HCT116 (cell line): Measurements from ENCODE around the gene TMEM11. TPM values are rescaled to one million over a fixed set of nuclear protein-coding genes. Genes with fewer than 3 reads are reported as not detected.

Source experiments
- ATAC-seq: fragments of 200-7000 bp; cut with Tn5 transposase; 2 replicates; pipeline ENCODE4 v1.9.1; 2020; ENCODE audit warnings: mild to moderate bottlenecking, moderate library complexity
- BruUV-seq: library from RNA; stranded (reverse); fragments of 400-500 nt; replicated peaks from 2 replicates; lab custom pipeline; 2021; lab: Mats Ljungman, UMichigan
- CTCF ChIA-PET: fragments of 300-600 bp; sonication (Branson Sonifier 250); formaldehyde crosslinking; loops from one replicate; lab custom pipeline; 2021; ENCODE audit warnings: antibody characterized with exemption; lab: Charles Lee
- POLR2A ChIA-PET: fragments of 300-600, 350-600 bp; sonication (Branson Sonifier 250); formaldehyde crosslinking; loops from one replicate; lab custom pipeline; 2021; ENCODE audit warnings: antibody characterized with exemption; lab: Charles Lee
- RAD21 ChIA-PET, 2 experiments: fragments of 300-600 bp; sonication (Branson Sonifier 250); formaldehyde crosslinking; loops; one replicate each; lab custom pipeline; 2023; ENCODE audit warnings: low total read pairs in 2 of 2; ENCODE audit not compliant: uncharacterized antibody in 2 of 2, unreplicated experiment in 2 of 2, low non-redundant PET in 1 of 2; lab: Charles Lee
- DNase-seq: peaks from one replicate; pipeline ENCODE4 v3.0.0-alpha.2; 2010; ENCODE audit warnings: low read depth, low spot score
- H2AFZ ChIP-seq: fragments of 200-600 bp; shearing (Covaris generic), sonication (generic); 2 replicates; pipeline ENCODE4 v1.6.1; 2017; ENCODE audit warnings: low read depth, mixed run types, mixed read lengths, antibody characterized with exemption, low read length; ENCODE audit not compliant: poor library complexity, severe bottlenecking
- H3K27ac ChIP-seq: 2 replicates; pipeline ENCODE4 v1.5.1; 2012; ENCODE audit warnings: low read depth, low read length
- H3K27me3 ChIP-seq: fragments of 200-600 bp; sonication (generic); 2 replicates; pipeline ENCODE4 v1.6.1; 2016; ENCODE audit warnings: mixed run types, low read length, mixed read lengths; ENCODE audit not compliant: insufficient read depth
- H3K36me3 ChIP-seq, 2 experiments: fragments of 200-500 bp in 1 of 2; fragments of 200-600 bp in 1 of 2; sonication (Bioruptor generic) in 1 of 2; sonication (generic) in 1 of 2; 2 replicates each; pipeline versions ENCODE4 v1.5.1 to v1.6.1; 2014 to 2016; ENCODE audit warnings: low read length in 2 of 2, inconsistent platforms in 1 of 2, mixed read lengths in 1 of 2, mixed run types in 1 of 2; ENCODE audit not compliant: insufficient read depth in 2 of 2, control insufficient read depth in 1 of 2
- H3K4me1 ChIP-seq, 2 experiments: fragments of 200-600 bp in 1 of 2; sonication (generic) in 1 of 2; 2 replicates each; pipeline versions ENCODE4 v1.5.1 to v1.6.1; 2012 to 2017; ENCODE audit warnings: low read length in 2 of 2, inconsistent platforms in 1 of 2, mild to moderate bottlenecking in 1 of 2, mixed read lengths in 1 of 2, mixed run types in 1 of 2, moderate library complexity in 1 of 2; ENCODE audit not compliant: insufficient read depth in 2 of 2, control insufficient read depth in 1 of 2
- H3K4me2 ChIP-seq: fragments of 200-600 bp; sonication (generic); 2 replicates; pipeline ENCODE4 v1.6.1; 2017; ENCODE audit warnings: mixed run types, low read length, mixed read lengths
- H3K4me3 ChIP-seq, 2 experiments: fragments of 200-600 bp in 1 of 2; sonication (generic) in 1 of 2; replicated peaks in 1 of 2; 2 replicates each; pipeline ENCODE4 v1.5.1; 2011 to 2016; ENCODE audit warnings: low read length in 2 of 2, control low read depth in 1 of 2, low read depth in 1 of 2, mild to moderate bottlenecking in 1 of 2, mixed read lengths in 1 of 2, mixed run types in 1 of 2
- H3K79me2 ChIP-seq: fragments of 200-600 bp; sonication (generic); 2 replicates; pipeline ENCODE4 v1.6.1; 2017; ENCODE audit warnings: mild to moderate bottlenecking, mixed run types, low read length, moderate library complexity, mixed read lengths; ENCODE audit not compliant: insufficient read depth
- H3K9ac ChIP-seq: fragments of 200-600 bp; sonication (generic); 2 replicates; pipeline ENCODE4 v1.6.1; 2016; ENCODE audit warnings: low read length, mixed read lengths
- H3K9me2 ChIP-seq: fragments of 200-600 bp; sonication (generic), shearing (Covaris generic); 2 replicates; pipeline ENCODE4 v1.6.1; 2017; ENCODE audit warnings: mixed run types, mild to moderate bottlenecking, moderate library complexity; ENCODE audit not compliant: insufficient read depth
- H3K9me3 ChIP-seq, 2 experiments: fragments of 200-500 bp in 1 of 2; fragments of 200-600 bp in 1 of 2; sonication (Bioruptor generic) in 1 of 2; sonication (generic) in 1 of 2; 2 replicates each; pipeline ENCODE4 v1.6.1; 2014 to 2017; ENCODE audit warnings: low read length in 2 of 2, mixed read lengths in 2 of 2, inconsistent platforms in 1 of 2, low read depth in 1 of 2, mild to moderate bottlenecking in 1 of 2, mixed run types in 1 of 2, moderate library complexity in 1 of 2; ENCODE audit not compliant: control insufficient read depth in 1 of 2, insufficient read depth in 1 of 2
- H4K20me1 ChIP-seq: fragments of 200-600 bp; sonication (generic), shearing (Covaris generic); 2 replicates; pipeline ENCODE4 v1.6.1; 2017; ENCODE audit warnings: mixed run types, mild to moderate bottlenecking, moderate library complexity; ENCODE audit not compliant: insufficient read depth
- CBX3 ChIP-seq: IDR thresholded peaks from 2 replicates; pipeline ENCODE4 v1.6.1; 2012; ENCODE audit warnings: low read depth
- CEBPB ChIP-seq: IDR thresholded peaks from 2 replicates; pipeline ENCODE4 v1.6.1; 2012; ENCODE audit warnings: low read depth
- EZH2phosphoT487 ChIP-seq: fragments of 200-600 bp; IDR thresholded peaks from 2 replicates; pipeline ENCODE4 v1.6.1; 2018; ENCODE audit warnings: antibody characterized with exemption, borderline replicate concordance
- JUND ChIP-seq: IDR thresholded peaks from 2 replicates; pipeline ENCODE4 v1.6.1; 2012
- POLR2AphosphoS5 ChIP-seq: IDR thresholded peaks from 2 replicates; pipeline ENCODE4 v1.6.1; 2011; ENCODE audit warnings: mild to moderate bottlenecking, low read depth, low read length, moderate library complexity
- RAD21 ChIP-seq: IDR thresholded peaks from 2 replicates; pipeline ENCODE4 v1.6.1; 2012; ENCODE audit warnings: low read depth, mild to moderate bottlenecking
- SP1 ChIP-seq: IDR thresholded peaks from 2 replicates; pipeline ENCODE4 v1.6.1; 2012; ENCODE audit warnings: low read depth
- YY1 ChIP-seq: IDR thresholded peaks from 2 replicates; pipeline ENCODE4 v1.6.1; 2011; ENCODE audit warnings: low read length, low read depth, moderate library complexity, mild to moderate bottlenecking; ENCODE audit not compliant: insufficient replicate concordance; ENCODE audit errors: extremely low read depth
- ZBTB33 ChIP-seq: IDR thresholded peaks from 2 replicates; pipeline ENCODE4 v1.6.1; 2011; ENCODE audit warnings: mild to moderate bottlenecking, low read length, moderate library complexity; ENCODE audit not compliant: insufficient replicate concordance; ENCODE audit errors: extremely low read depth
- ZFX ChIP-seq: fragments of 450-650 bp; IDR thresholded peaks from 2 replicates; pipeline ENCODE4 v1.6.1; 2017
- intact Hi-C: fragments of 100-400 bp; cut with micrococcal nuclease; formaldehyde crosslinking; loops from 2 replicates; pipeline ENCODE4 v1.10.0; 2022
- total RNA-seq: library from RNA; stranded (reverse); gene quantifications from one replicate; pipeline ENCODE4 v1.2.1, GENCODE V29; 2021; ENCODE audit not compliant: unreplicated experiment
- TF ChIP-seq, protein P1 (sequence below): IDR thresholded peaks from 2 replicates; pipeline ENCODE4 v1.6.1; 2012

TMEM11 gene
- total RNA-seq, 1 experiment from 2014 or later: 31.0 TPM

DNA sequence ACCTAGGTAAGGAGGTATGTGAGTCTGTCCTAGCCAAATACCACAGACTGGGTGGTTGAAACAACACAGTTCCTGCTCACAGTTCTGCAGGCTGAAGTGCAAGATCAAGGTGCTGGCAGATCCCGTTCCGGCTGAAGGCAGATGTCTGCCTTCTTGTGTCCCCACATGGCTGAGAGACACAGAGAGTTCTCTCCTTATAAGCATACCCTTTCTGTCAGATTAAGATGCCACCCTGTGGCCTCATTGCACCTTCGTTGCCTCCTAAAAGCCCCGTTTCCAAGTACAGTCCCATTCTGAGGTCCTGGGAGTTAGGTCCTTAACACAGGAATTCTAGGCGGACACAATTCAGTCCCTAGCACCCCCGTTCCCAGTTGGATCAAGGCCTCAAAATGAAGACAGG lies 9.1 kb upstream of the TMEM11 start (continued):
- TF ChIP-seq ZBTB33: no peak
- no peak for TF ChIP-seq YY1
- no peak for TF ChIP-seq CBX3
- TF ChIP-seq, protein P1, sequence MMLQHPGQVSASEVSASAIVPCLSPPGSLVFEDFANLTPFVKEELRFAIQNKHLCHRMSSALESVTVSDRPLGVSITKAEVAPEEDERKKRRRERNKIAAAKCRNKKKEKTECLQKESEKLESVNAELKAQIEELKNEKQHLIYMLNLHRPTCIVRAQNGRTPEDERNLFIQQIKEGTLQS: no peak

DNA sequence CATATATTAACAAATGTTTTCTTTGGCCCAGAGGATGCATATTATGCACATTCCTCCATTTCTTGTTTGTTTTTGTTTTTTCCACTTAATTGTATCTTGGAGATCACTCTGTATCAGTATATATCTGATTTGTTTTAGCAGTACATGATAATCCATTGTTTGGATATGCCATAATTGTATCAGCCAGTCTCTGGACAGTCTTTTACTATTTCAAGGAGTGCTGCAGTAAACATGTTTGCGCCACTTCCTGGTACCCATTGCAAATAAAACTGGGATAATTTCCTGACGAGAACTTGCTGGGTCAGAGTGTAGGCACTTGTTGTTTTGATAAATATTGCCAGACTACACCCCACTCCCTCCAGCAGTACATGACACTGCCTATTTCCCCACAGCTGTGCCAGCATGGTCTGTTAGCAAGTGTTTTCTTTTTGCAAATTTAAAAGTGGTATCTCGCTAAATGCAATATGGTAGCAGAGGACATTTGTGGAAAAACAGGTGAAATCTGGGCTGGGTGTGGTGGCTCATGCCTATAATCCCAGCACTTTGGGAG lies 4.9 kb upstream of the TMEM11 start:
- TF ChIP-seq RAD21: no peak
- no peak for TF ChIP-seq JUND
- TF ChIP-seq EZH2phosphoT487: no peak
- TF ChIP-seq ZFX: no peak
- TF ChIP-seq SP1: no peak
- TF ChIP-seq POLR2AphosphoS5: no peak
- no peak for TF ChIP-seq CEBPB
- Histone ChIP-seq H3K79me2 (peaks cover 45% of the 10 kb centered on the region), H3K9me3 (no peaks in the 10 kb centered on the region), H4K20me1 (no peaks in the 10 kb centered on the region), H3K4me2 (no peak overlapping the region), H3K4me1 (peaks cover 9 to 15% of the 10 kb centered on the region in 2 experiments; a peak in 3 of 4 replicates), H2AFZ (no peak overlapping the region), H3K4me3 (no peak overlapping the region), H3K9ac (no peak overlapping the region), H3K36me3 (peaks cover 0 to 3% of the 10 kb centered on the region in 2 experiments; a peak in 2 of 4 replicates), H3K9me2 (no peaks in the 10 kb centered on the region), H3K27ac (no peak overlapping the region), H3K27me3 (no peaks in the 10 kb centered on the region)
- intact Hi-C loops: no loop called here
- RAD21 ChIA-PET: no interaction called here
- CTCF ChIA-PET: no interaction called here
- ATAC-seq (no peak), DNase-seq (no peak)
- no TSS peak for BruUV-seq
- POLR2A ChIA-PET: no interaction called here
